HG02610 (cell line): Measurements from ENCODE around the gene ANKRD1.
A peak's percentile ranks its signal among the peaks of the same experiment; 100 is the strongest.
"Not testable (repeated sequence)": the region's sequence is repeated elsewhere in the genome, so short reads cannot be mapped to it uniquely, and the experiment has no call there.

ENCODE experiments used
- ATAC-seq: cut with Tn5 transposase; IDR thresholded peaks from one replicate; pipeline ENCODE4 v1.9.1; 2021; ENCODE audit warnings: mild to moderate bottlenecking, moderate library complexity; ENCODE audit not compliant: unreplicated experiment

The ANKRD1 gene

DNA sequence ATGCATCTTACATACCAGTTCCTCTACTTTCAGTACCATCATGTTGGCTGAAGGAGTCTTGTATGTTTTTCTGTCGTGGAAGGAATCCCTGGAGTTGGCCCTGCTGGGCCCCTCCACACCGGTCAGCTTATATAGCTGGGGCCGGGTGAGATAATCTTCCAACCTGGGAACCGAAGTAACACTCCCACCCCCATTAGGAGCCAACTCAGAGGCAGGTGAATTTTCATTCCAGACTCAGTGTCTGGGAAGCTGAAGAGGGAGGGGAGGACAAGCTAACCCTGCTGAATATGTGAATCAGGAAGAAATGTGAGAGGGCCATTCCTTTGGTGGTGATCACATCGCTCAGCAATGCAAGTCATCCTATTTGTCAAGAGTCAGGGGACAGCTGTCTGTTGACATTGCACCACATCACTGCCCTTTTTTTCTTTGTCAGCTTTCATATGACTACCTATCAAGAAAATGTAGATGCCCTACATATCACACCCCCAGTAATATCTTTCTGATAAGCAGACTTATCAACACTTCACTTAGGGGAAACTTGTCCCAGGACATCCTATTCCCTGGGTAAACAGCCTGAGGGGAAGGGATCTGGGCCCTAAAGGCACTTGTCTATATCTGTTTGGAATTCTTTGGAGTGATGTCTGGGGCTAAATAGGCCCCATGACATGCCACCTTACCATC, at the start of gene ANKRD1:
Gene ANKRD1 (minus strand): TSS at position 102 of the 681 bp plus-strand sequence. CDS start 60 bp downstream, at position 42.
- ATAC-seq = no peak

GRCh38 chr10:90969947-90970673, 49.2 kb upstream of the ANKRD1 start:
- no peak for ATAC-seq

DNA sequence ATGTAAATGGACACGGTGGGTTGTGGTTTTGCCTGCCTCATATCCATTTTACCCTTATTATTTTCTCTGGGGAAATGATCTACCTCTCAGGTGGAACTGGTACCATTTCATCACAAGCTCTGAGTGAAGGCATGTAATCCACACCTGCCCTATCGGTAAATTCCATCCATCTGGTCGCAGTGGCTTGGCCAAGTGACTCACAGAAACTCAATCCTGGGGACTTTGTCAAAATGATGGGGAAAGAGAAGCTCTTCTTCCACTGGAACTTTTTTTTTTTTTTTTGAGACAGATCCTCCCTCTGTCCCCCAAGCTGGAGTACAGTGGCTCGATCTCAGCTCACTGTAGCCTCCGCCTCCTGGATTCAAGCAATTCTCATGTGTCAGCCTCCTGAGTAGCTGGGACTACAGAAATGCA, 48.2 kb upstream of the ANKRD1 start:
- ATAC-seq = no peak

- no peak for ATAC-seq
These were observed 47.6 kb upstream of the ANKRD1 start for GRCh38 chr10:90968328-90969081.

- ATAC-seq = no peak
These were observed 47.0 kb upstream of the ANKRD1 start for GRCh38 chr10:90967865-90968264.

DNA sequence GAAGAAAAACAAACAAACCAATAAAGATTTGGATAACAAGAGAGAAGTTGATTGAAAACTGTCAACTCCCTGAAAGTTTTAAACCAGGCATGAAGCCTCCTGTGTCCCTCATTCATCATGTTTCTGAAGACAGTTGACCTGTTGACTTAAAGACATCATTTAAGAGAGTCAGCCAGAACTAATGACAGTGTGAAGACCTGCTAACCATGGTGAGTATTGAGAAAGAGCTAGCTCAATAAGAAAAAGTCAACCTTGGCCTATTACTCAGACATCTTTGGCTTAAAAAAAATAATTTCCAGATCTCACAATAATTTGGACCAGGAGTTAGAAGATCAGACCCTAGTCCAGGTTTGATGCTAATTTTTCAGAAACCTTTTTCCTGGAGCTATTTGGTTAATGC, 45.3 kb upstream of the ANKRD1 start:
- ATAC-seq = no peak

DNA sequence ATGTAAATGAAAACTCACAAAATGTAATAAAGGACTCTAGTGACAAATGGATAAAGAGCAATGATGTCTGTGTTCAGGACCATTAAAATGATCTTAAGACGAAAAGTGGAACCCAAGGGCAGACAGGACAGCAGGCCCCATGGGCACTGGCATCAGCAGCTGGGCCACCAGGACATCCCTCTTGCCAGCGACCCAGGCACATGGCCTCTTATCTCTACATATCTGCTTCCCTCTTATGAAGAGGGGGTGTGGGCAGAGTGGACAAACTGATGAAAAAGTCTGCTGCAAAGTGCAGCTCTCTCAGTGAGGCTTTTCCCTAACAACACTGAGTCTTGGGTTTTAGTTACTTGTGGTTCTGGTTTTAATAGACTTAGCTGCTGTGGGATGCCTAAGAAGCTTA, 44.8 kb upstream of the ANKRD1 start:
- no peak for ATAC-seq

DNA sequence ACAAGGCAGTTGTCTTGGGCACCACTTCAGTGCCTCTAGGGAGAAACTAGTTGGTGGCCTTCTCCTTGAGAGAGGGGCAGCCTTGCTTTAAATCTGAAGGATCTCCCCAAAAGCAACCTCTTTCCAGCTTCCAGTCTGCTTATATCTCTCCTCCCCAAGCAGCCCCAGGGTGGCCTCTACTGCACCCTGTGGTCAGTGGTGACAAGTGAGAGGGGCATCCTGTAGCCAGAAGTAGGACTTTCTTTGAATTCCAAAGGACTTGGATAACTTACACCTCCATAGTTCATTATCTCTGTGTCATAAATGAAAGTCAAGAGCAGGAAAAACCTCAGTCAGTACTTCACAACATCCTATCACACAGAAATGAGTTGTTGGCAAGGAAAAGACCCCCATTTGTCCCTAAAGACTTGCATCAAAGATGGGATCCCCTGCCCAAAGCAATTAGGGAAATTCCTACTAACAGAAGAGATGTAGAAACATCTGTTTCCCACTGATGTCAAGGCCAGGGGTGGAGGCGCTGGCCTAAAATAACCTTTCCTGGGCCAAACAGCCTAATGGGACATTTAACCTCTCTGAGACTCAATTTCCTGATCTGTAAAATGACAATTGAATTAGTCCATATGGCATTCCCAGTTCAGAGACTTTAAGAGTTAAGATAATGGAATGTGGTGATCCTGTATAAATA, 44.0 kb upstream of the ANKRD1 start:
- no peak for ATAC-seq

DNA sequence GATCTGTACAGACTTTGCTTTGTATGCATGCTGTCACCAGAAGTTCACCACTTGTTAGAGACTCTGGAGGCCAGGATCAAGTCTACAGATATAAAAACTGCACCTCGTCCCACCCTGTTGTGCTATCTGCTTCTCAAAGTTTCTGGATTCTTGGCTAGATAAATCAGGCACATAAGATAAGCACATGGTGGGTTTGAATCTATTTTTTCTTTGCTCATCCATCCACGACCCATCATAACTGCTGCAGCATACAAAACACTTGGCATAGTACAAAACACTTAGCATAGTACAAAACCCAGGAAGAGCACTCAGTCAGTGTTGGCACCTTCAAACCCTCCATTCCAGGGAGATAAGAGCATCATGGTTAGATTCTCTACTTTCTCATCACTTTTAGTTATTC, 42.4 kb upstream of the ANKRD1 start:
- ATAC-seq = no peak

DNA sequence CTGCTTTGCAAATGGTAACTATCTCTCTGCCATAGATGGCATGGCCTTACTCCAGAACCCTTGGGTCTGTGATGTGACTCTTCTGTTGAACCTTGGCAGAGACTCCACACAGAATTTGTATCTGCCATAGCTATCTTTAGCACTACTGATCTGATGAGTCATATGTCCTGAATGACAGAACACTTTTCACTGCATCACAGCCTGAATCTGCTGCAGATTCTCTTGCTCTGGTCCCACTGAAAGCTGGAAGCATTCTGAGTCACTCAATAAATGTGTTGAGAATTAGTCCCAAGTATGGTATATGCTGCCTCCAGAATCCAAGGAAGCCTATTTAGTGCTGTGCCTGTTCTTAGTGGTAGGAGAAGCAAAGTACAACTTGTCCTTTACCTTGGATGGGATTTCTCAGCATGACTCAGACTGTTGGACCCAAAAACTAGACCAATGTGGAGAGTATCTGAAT, 39.5 kb upstream of the ANKRD1 start:
- ATAC-seq = peak; percentile 92

- ATAC-seq = peak; percentile 20
These were observed 38.9 kb upstream of the ANKRD1 start for GRCh38 chr10:90959826-90960225.

DNA sequence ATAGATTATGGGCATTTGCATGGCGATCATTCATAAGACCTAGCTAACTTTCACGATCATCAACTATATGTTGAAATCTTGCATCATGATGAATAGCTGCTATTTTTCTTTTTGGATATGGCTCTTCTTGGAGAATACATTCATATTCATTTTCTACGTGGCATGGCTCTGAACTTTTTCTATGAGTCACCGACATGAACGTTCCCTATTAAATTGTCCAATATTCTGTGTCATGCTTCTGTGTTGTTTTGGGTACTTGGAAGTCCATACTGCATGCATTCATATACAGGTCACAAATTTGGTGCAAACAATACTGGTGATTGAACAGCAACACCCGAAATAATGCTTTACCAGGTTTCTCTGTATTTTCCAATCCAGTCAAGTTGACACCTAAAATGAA, 37.9 kb upstream of the ANKRD1 start:
- no peak for ATAC-seq

DNA sequence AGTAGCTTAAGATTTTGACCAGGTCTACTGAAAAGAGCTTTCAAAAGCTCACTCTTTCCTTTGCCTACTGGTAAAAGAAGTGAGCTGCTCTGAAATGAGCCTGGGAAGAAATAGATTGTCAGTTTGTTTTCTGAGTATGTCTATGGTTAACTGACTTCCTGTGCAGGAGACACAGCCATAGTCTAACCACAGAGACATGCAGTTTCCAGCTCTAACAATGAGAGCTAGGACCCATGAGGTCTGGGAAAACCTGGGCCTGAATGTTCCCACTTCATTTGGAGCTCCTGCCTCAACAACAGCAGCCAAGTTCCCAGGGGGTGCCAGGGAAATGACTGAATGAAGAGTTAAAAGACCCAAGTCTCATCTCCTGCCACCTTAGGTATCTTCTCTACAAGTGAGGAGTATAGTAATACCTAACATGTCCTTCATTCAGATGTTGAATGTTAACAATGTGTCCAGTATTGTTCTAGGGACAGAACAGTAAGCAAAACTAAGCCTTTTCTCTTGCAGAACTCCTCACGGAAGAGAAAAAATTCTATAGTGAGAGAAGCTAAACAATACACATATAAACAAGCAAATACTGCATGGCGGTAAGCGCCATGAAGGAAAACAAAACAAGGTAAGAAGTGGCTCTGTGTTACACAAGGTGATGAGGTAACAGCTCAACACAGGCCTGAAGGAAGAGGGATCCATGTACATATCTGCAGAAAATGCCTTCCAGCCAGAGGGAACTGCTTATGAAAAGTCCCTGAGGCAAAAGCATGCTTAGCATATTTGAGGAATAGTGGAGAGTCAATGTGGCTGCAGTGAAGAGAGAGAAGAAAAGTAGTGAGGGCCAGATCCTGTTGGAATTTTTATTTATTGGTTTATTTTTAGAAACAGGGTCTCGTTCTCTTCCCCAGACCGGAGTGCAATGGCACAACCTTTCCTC, 26.4 kb upstream of the ANKRD1 start:
- ATAC-seq = peak; percentile 72

DNA sequence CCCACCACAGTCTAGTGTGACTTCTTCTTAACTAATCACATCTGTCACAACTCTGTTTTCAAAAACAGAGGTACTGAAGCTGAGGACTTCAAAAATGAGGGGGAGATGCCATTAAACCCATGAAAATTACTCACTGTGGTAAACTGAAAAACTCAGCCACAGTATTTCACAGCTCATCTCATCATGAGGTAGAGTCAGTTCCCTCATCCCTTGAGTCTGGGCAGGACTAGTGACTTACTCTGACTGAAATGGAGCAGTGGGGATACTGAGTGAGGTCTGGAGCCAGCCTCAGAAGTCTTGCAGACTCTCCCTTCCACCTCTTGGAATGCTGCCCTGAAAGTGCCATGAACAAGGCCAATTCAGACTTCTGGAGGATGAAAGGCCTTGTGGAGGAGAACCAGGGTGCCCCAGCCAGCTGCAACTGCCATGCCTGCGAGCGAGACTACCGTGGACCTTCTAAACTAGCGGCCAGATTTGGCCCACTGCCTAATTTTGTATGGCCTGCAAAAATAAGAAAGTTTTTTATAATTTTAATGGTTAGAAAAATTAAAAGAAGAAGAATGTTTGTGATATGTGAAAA, 24.7 kb upstream of the ANKRD1 start:
- no peak for ATAC-seq

GRCh38 chr10:90944749-90945148, 23.9 kb upstream of the ANKRD1 start:
- no peak for ATAC-seq

DNA sequence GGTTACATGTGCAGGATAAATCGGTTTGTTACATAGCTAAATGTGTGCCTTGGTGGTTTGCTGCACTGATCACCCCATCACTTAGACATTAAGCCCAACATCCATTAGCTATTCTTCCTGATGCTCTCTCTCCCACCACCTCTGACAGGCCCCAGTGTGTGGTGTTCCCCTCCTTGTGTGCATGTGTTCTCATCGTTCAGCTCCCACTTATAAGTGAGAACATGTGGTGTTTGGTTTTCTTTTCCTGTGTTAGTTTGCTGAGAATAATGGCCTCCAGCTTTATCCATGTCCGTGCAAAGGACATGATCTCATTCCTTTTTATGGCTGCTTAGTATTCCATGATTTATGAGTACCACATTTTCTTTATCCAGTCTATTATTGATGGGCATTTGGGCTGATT, 22.1 kb upstream of the ANKRD1 start:
- not testable (repeated sequence) for ATAC-seq

DNA sequence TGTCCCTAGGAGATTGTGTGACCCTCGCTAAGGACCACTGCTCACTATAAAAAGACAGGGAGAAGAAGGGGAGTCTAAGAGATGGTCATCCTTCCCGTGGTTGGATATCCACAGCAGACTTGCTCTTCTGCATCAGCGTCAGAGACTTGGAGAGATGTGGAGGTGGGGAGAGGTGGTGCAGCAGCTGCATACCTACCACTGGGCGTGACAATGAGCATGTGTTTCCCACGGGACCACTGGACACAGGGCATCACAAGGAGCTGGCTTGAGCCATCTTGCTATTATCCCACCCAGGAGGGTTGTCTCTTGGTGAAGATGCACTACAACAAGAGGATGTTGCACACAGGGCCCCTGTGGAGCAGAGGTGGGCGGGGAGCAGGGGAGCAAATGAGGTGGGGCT, 18.8 kb upstream of the ANKRD1 start:
- no peak for ATAC-seq

DNA sequence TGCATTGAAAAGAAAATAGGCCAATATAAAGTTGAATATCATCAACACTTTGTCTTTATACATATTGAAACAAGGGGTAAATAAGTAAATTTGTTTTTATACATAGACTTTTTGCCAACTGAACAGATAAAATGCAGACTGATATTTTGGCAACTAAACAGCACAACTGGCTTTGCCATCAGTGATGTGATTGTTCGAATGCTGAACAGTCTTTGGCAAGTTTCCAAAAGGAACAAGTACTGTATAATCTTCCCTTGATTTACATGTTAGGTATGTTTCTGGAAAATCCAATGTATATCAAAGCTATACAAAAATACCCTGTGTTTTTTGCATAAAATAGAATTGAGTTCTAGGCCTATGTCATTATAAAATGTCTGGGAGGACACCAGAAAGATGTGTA, 18.2 kb upstream of the ANKRD1 start:
- ATAC-seq = no peak

- ATAC-seq = no peak
These were observed 16.9 kb upstream of the ANKRD1 start for GRCh38 chr10:90937645-90938258.
